Osteoblast (primary cell): ENCODE data around the gene CKAP5. TPM values are rescaled to one million over a fixed set of nuclear protein-coding genes. Genes with fewer than 3 reads are reported as not detected.

Experiments
- DNase-seq: peaks from one replicate; pipeline ENCODE4 v3.0.0; 2011; ENCODE audit warnings: low spot score, mixed read lengths; ENCODE audit not compliant: insufficient read length; ENCODE audit errors: missing footprints
- H2AFZ ChIP-seq: 2 replicates; pipeline ENCODE4 v1.6.0; 2011; ENCODE audit warnings: mild to moderate bottlenecking, low read length
- H3K27ac ChIP-seq: 2 replicates; pipeline ENCODE4 v1.5.1; 2011; ENCODE audit warnings: mild to moderate bottlenecking, low read depth, low read length, moderate library complexity
- H3K27me3 ChIP-seq: 2 replicates; pipeline ENCODE4 v1.6.0; 2012; ENCODE audit warnings: mild to moderate bottlenecking, control low read depth, inconsistent platforms, low read length, moderate library complexity; ENCODE audit not compliant: insufficient read depth
- H3K36me3 ChIP-seq: 2 replicates; pipeline ENCODE4 v1.5.1; 2011; ENCODE audit warnings: mild to moderate bottlenecking, low read length, control low read depth, moderate library complexity; ENCODE audit not compliant: insufficient read depth
- H3K4me1 ChIP-seq: 2 replicates; pipeline ENCODE4 v1.5.1; 2011; ENCODE audit warnings: mild to moderate bottlenecking, low read length, control low read depth, moderate library complexity; ENCODE audit not compliant: insufficient read depth
- H3K4me2 ChIP-seq: 2 replicates; pipeline ENCODE4 v1.6.0; 2011; ENCODE audit warnings: mild to moderate bottlenecking, low read length; ENCODE audit not compliant: insufficient read depth
- H3K4me3 ChIP-seq: fragments of 200-600 bp; sonication (generic); 3 replicates; pipeline ENCODE4 v1.5.1; 2012; ENCODE audit warnings: mild to moderate bottlenecking, low read length, inconsistent platforms; ENCODE audit not compliant: insufficient read depth
- H3K79me2 ChIP-seq: 2 replicates; pipeline ENCODE4 v1.6.0; 2012; ENCODE audit warnings: mild to moderate bottlenecking, low read length, control low read depth, inconsistent platforms; ENCODE audit not compliant: insufficient read depth
- H3K9me3 ChIP-seq: 2 replicates; pipeline ENCODE4 v1.5.1; 2011; ENCODE audit warnings: low read depth, low read length, control low read depth
- H4K20me1 ChIP-seq: 2 replicates; pipeline ENCODE4 v1.6.0; 2012; ENCODE audit warnings: mild to moderate bottlenecking, low read length, control low read depth; ENCODE audit not compliant: insufficient read depth
- CTCF ChIP-seq: IDR thresholded peaks from 2 replicates; pipeline ENCODE4 v1.5.1; 2011; ENCODE audit warnings: mild to moderate bottlenecking, low read depth, low read length, moderate library complexity; ENCODE audit errors: extremely low read depth
- total RNA-seq: library from RNA; depleted of rRNA; stranded (reverse); fragments of >200 nt; gene quantifications from 2 replicates; pipeline ENCODE4 v1.2.3, GENCODE V29; 2012

Gene CKAP5
- total RNA-seq, 1 donor = 56.5 TPM

GRCh38 chr11:46755962-46756361 is 90.1 kb downstream of the CKAP5 start:
- Histone ChIP-seq H3K4me1 (no peaks in the 10 kb centered on the region), H3K36me3 (peaks cover 83% of the 10 kb centered on the region), H3K79me2 (no peaks in the 10 kb centered on the region), H3K9me3 (no peaks in the 10 kb centered on the region), H2AFZ (no peak overlapping the region), H3K27ac (no peak overlapping the region), H3K4me3 (no peak overlapping the region), H3K27me3 (no peaks in the 10 kb centered on the region), H3K4me2 (no peak overlapping the region), H4K20me1 (no peaks in the 10 kb centered on the region)
- DNase-seq = no peak
- TF ChIP-seq CTCF = no peak

GRCh38 chr11:46747150-46747549 is 98.9 kb downstream of the CKAP5 start:
- Histone ChIP-seq H4K20me1 (peaks cover 3% of the 10 kb centered on the region), H3K27ac (no peak overlapping the region), H3K36me3 (peaks cover 77% of the 10 kb centered on the region), H3K79me2 (no peaks in the 10 kb centered on the region), H3K4me1 (no peaks in the 10 kb centered on the region), H3K4me3 (no peak overlapping the region), H3K27me3 (no peaks in the 10 kb centered on the region), H2AFZ (no peak overlapping the region), H3K4me2 (no peak overlapping the region), H3K9me3 (no peaks in the 10 kb centered on the region)
- no peak for DNase-seq
- TF ChIP-seq CTCF = no peak

GRCh38 chr11:46745995-46746394 is 100.1 kb downstream of the CKAP5 start:
- TF ChIP-seq CTCF = no peak
- Histone ChIP-seq H3K36me3 (peaks cover 79% of the 10 kb centered on the region), H3K27me3 (no peaks in the 10 kb centered on the region), H4K20me1 (peaks cover 3% of the 10 kb centered on the region), H3K79me2 (no peaks in the 10 kb centered on the region), H3K9me3 (no peaks in the 10 kb centered on the region), H3K27ac (no peak overlapping the region), H3K4me2 (no peak overlapping the region), H3K4me1 (no peaks in the 10 kb centered on the region), H2AFZ (no peak overlapping the region), H3K4me3 (no peak overlapping the region)
- DNase-seq = no peak

- no peaks in the 10 kb centered on the region for H3K27me3 ChIP-seq
- H3K36me3 ChIP-seq = peaks cover 75% of the 10 kb centered on the region
- H3K4me1 ChIP-seq = no peaks in the 10 kb centered on the region
- no peak overlapping the region for H2AFZ ChIP-seq
- no peak for DNase-seq
- peaks cover 3% of the 10 kb centered on the region for H4K20me1 ChIP-seq
- H3K4me2 ChIP-seq = no peak overlapping the region
- no peak for TF ChIP-seq CTCF
- H3K27ac ChIP-seq = no peak overlapping the region
- H3K79me2 ChIP-seq = no peaks in the 10 kb centered on the region
- no peaks in the 10 kb centered on the region for H3K9me3 ChIP-seq
- H3K4me3 ChIP-seq = no peak overlapping the region
Measured at GRCh38 chr11:46745328-46745727, 100.8 kb downstream of the CKAP5 start.
